HG03565 (cell line): ENCODE measurements around the gene ZYX.
"Not testable (repeated sequence)": the region's sequence is repeated elsewhere in the genome, so short reads cannot be mapped to it uniquely, and the experiment has no call there.

Experiments used
- ATAC-seq: cut with Tn5 transposase; IDR thresholded peaks from one replicate; pipeline ENCODE4 v1.9.1; 2021; ENCODE audit warnings: mild to moderate bottlenecking, moderate library complexity; ENCODE audit not compliant: unreplicated experiment

ZYX gene

GRCh38 chr7:143396625-143397556 is 15.7 kb downstream of the ZYX start:
- no peak for ATAC-seq

GRCh38 chr7:143397710-143398530 is 16.8 kb downstream of the ZYX start:
- ATAC-seq = no peak

GRCh38 chr7:143398616-143399015 is 17.5 kb downstream of the ZYX start:
- ATAC-seq = no peak

DNA sequence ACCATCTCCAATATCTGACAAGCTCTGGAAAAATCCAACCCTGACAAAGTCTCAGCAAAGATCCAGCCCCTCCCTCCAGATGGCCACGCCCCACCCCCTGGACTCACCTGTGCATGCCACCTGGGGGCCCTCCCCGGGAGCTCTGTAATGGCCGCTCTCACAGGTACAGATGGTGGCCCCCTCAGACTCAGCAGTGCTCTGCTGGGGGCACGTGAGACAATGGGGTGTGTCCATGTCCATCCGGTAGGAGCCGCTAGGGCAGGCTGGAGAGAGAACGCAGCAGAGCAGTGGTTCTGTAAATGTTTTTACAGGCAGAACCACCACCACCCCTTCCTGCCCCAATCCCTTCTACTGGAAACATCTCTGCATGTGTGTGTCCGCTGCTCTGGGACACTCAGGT is 18.0 kb downstream of the ZYX start:
- ATAC-seq = no peak

- no peak for ATAC-seq
Measured at GRCh38 chr7:143399642-143400041, 18.5 kb downstream of the ZYX start.

- ATAC-seq = no peak
Measured at GRCh38 chr7:143401265-143401664, 20.1 kb downstream of the ZYX start.

DNA sequence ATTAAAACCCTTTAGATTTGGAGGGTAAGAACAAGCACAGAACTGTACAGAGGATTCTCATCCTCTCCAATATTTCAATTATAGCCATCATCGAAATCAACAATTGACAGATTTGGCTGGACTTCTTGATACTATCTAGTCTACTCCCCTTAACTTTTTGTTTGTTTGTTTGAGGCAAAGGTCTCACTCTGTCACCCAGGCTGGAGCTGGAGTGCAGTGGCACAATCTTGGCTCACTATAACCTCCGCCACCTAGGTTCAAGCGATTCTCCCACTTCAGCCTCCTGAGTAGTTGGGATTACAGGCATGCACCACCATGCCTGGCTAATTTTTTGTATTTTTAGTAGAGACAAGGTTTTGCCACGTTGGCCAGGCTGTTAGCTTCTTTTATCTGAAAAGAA is 21.1 kb downstream of the ZYX start:
- ATAC-seq = not testable (repeated sequence)

DNA sequence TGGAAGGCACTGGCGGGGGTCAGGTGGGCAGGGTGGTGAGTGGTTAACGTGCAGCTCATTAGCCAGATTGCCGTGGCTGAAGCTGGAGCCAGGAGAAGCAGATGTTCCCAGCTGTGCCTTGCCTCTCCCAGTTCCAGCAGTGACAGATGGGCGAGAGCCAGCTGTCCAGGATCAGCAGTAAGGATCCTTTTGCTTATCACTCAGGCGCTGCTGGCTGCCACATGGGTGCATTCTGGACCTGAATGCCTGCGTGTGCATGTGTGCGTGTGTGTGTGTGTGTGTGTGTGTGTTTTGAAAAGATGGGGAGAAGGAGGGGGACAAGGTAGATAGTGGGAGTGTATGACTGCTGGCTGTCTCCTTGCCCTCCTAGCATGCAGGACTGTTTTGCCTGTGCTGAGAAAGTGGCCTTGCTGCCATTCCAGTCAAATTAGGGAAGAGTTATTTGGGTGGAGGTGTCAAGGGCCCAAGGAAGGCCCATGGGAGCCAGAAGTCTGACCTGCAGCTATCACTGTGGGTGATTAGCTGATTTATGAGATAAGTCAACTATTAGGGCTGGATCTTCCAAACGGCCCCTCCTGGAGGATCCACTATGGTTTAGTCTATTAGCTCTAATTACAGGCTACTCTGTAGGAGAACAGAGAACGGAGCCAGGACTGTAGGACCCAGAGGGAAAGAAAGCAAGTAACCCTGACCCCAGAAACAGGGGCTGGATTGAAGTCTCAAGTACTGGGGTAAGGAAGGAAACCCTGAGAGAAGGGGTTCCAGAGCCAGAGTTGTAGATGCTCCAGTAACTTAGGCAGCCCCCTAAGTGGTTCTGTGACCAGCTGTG is 24.2 kb downstream of the ZYX start:
- no peak for ATAC-seq

- ATAC-seq = no peak
Measured at GRCh38 chr7:143406002-143406357, 24.8 kb downstream of the ZYX start.

DNA sequence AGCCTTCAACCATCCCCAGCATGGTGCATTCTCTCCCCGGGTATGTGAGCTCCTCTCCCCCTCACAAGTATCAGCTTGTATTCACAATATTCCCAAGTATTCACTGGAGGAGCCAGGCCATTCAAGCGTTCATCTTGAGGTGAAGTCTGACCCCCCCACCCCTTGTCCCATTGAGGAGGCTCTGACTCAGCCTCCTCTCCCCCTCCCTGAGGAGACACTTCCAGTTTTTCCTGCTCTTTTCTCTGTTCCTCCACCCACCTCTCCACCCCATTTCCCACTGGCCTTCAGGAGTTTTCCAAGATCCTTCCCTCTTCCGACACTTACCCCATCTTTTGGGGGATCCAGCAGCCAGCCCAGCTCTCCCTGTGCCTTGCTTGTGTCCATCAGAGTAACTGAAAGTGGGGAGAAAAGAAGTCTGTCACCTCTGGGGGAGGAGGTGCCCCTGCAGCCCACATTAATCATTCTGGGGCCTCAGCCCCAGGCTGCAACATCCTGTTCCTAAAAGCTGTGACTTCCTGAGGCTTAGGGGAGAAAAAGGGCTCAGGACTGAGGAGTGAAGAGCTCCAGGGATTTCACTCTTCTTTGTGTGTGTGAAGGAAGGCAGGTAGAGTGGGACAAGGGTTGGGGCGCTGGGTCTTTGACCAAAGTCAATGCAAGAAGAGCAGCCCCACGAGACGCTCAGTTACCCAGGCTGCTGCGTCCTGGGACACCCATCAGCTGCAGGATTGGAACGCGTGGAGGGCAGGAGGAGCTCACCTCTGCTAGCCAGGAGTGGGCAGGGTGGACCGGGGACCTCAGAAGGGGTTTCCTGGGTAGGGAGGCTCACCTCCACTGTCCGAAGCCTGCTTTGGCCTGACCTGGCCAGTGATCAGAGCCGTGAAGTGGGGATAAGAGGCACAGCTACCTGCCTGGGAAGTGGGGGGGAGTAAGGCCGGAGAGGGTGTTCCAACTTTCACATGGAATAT is 26.4 kb downstream of the ZYX start:
- no peak for ATAC-seq

- no peak for ATAC-seq
Measured at GRCh38 chr7:143408252-143408685, 27.1 kb downstream of the ZYX start.

DNA sequence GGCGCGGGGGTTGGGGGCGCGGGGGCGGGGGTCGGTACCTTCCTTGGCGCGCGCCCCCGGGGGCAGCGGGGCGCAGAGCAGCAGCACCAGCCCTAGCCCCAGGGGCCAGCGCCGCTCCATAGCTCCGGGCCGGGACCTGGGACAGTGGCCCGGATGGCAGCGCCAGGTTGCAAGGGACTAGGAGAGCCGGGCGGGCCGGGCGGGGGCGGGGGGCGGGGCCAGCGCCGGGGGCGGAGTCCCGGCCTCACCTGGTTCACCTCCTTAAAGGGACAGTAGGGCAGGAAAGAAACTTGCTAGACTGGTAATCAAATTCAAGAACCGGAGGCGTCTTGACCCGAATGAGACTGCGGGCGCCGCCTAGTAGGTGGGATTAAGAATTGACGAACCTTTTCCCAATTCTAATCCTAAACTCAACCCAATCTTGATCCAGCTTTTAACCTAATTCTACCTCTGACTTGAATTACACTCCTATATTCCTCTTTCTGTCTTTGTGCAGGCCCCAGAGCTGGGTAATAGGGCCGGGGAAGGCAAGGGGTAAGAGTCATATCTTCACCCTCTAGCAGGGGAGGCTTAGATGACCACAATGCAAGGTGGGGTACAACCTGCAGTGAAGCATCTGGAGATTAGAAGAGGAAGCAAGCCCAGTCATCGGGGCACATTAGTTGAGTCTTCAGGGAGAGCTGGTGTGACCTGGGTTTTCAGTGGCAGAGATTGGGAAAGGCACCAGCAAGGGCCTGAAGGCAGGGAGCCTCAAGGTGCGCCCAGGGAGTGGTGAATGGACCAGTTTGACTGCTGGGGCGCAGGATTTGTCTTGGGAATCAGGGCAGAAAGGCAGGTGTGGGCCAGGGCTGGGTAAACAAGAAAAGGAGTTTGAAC is 27.8 kb downstream of the ZYX start, which contains the start of gene EPHA1:
EPHA1 (minus strand) TSS at position 171 of the 876 bp plus-strand sequence; CDS start at position 120, 51 bp downstream.
- no peak for ATAC-seq

- ATAC-seq = no peak
Measured at GRCh38 chr7:143410521-143411004, 29.4 kb downstream of the ZYX start.

DNA sequence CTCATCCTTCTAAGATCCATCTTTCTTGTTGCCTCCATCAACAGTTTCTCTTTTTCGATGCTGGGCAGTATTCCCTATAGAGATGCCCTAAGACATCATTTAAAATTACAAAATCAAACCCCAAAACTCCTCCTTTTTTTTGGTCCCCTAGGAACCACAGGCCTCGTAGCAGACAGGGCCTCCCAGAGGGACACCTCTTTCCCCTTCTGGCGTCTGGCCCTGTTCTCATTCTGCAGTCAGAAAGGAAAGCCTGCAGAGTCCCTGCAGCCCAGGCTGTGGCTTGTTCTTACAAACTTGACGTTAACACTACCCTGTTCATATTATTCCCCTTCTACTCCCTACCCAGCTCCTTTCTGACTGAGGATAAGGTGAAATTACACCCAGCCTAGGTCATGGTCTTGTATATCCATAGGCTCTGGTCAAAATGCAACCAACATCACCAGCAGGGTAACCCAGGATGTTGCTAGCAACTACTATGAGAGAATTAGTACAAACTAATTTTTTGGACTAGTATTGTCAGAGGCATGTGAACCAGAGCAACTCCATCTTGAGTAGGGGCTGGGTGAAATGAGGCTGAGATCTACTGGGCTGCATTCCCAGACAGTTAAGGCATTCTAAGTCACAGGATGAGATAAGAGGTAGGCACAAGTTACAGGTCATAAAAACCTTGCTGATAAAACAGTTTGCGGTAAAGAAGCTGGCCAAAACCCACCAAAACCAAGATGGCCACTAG is 31.0 kb downstream of the ZYX start:
- ATAC-seq = no peak

DNA sequence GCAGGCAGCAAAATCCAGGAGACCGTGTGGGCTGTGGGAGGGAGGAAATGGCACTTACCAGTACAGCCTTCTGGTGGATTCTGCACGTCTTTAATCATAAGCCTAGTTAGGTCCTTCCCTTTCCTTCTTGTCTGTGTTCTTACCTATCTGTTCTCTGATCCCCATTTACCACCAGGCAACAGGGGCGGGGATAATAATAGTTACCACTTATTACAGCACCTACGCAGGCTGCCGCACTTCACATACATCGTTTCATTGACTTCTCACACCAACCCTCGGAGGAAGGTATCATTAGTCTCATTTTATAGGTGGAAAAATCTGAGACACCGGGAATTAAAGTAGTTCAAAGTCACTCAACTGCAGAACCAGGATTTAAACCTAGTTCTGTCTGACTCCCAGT is 32.0 kb downstream of the ZYX start:
- no peak for ATAC-seq

- not testable (repeated sequence) for ATAC-seq
Measured at GRCh38 chr7:143415209-143415608, 34.1 kb downstream of the ZYX start.

DNA sequence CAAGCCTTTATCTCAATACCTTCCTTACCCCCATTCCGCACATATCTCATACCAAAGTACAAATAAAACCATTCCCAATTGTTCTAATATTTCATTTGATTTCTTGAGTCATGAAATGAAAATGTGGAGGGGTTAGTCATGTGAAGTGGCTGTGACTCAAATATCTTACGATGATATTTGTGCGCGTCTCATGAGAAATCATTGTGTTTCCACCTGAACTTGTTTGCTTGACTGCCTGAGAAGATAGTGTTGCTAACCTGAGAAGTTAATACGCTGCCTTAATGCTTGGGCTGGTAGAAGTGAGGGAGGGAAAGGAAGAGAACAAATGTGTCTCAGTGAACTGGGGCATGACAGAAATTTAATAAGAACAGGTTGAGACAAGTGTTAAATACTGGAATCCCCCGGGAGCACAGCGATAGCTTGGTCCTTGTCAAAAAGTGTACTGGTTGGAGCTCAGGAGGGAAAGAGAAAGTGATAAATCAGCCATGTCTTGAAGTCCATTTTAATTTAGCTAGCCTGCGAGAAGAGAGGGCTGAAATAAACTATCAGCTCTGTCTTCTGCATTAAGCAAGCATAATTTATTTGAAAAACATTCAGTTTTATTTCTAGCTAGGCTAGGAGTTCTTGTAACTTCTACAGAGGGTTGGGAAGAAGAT is 34.7 kb downstream of the ZYX start:
- ATAC-seq = no peak
